HG03095 (cell line): ENCODE measurements around the gene GPR15LG.
A peak's percentile ranks its signal among the peaks of the same experiment; 100 is the strongest.
"Not testable (repeated sequence)": the region's sequence is repeated elsewhere in the genome, so short reads cannot be mapped to it uniquely, and the experiment has no call there.

ENCODE experiments used
- ATAC-seq: cut with Tn5 transposase; IDR thresholded peaks from one replicate; pipeline ENCODE4 v1.9.1; 2021; ENCODE audit warnings: moderate library complexity; ENCODE audit not compliant: unreplicated experiment

GPR15LG gene

GRCh38 chr10:84164442-84164841 is 9.2 kb upstream of the GPR15LG start:
- no peak for ATAC-seq

DNA sequence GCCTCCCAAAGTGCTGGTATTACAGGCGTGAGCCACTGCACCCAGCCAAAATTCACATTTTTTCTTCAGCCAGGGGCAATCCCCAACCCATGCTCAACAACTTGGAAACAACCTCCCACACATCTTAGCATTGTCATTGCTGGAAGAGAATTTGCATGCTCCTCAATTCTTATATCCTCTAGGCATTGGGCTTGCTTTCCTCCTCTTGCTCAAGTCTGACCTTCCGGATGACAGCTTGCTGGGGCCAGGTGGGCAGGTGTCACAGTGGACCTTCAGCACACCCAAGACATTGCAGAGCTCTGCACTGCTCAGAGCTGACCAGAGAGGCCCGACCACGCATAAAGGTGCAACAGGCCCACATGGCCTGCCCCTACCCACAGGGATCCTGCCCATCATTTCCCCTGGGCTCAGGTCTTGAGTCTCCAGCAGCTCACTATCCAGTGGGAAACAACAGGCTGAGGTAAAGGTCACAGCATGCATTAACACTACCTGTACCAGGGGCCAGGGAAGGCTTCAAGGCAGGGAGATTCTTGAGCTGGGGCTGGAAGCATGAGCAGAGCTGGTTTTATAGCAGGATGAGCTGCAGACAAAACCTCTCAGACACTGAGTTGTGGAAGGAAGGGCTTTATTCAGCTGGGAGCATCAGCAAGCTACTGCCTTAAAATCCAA is 6.8 kb upstream of the GPR15LG start:
- peak; percentile 60 for ATAC-seq

DNA sequence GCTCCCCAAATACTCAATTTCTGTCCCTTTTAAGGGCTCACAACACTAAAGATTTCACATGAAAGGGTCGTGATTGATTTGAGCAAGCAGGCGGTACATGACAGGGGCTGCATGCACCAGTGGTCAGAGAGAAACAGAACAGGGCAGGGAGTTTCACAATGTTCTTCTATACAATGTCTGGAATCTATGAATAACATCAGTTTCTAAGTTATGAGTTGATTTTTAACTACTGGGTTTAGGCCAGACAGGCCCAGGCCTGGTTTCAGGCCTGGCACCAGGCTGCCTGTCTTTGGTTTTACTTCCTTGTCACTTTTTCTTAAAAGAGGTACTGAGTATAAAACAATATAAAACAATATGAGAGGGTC is 6.3 kb upstream of the GPR15LG start:
- ATAC-seq, result not testable (repeated sequence)

- not testable (repeated sequence) for ATAC-seq
These were observed 5.2 kb upstream of the GPR15LG start for GRCh38 chr10:84168382-84168781.

DNA sequence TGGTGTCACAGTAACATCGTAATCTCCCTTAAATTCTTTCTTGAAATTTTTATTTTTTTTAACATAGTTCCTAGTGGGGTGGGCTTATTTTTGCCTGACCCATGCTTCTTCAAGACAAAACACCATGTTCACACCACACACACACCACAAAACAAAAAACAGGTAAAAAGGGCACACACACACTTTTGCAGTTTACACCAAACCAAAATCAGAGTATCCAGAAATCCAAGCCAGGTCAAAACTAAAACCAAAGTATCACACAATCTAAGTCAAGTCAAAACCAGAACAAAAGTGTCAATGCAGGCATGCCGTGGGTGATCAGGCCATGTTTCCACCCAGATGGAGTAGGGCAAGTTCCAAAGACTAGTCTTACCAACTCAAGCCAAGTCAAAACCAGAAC is 2.4 kb upstream of the GPR15LG start:
- ATAC-seq, result not testable (repeated sequence)

GRCh38 chr10:84171700-84172466 is 1.7 kb upstream of the GPR15LG start:
- peak; percentile 26 for ATAC-seq

DNA sequence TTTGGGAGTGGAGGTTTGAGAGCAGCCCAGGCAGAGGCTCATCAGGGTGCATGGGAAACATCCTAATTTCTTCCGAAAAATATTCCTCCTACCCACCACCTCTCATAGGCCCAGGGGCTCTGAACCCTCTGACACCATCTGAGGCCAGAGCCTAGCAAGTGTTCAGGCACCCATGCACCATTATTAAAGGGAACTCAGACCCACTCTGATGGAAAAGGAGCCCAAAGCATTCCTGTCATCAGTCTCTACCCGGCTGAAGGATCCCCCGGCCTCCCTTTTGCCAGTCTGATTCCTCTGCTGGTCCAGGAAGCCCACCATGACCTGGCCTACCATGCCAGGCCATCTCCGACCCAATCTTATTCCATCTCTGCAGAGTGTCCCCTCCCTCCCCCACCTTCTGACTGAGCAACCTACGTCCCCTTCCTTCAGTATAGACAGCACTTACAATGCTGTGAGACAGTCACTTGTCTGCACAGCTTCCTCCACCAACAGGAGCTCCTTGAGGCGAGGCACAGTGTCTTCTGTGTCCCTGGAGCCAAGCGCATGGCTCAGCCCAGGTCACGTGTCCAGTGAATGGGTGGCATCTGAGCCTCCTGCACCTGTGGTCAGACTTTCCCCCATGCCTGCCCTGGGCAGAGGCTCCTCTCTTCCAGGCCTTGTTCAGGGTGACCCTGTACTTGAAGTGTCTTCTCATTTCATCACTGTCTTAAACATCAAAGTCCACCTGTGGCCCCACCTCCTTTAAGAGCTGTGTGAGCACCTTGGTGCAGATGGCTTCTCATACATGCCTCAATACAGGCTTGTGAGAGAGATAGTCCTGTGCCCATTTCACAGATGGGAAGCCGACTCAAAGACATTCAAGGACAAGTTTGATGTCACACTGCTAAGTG is 889 bp upstream of the GPR15LG start:
- ATAC-seq, result peak; percentile 61

- no peak for ATAC-seq
These were observed 1.8 kb downstream of the GPR15LG start for GRCh38 chr10:84175436-84175835.

DNA sequence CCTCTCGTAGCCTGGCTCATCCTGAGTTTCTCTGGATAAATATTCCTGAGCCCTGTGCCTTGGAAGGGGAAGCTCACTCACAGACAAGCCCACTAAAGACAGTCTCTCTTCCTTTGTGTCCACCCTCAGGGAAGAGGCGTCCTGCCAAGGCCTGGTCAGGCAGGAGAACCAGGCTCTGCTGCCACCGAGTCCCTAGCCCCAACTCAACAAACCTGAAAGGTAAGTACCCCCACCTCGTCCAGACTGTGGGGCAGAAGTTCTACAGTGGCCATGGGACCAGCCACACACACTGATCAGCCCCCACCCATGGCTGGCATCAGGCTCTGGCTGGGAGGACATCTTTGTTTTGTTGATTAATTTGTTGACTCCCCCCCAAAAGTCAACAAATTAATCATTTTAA is 2.8 kb downstream of the GPR15LG start:
- no peak for ATAC-seq

DNA sequence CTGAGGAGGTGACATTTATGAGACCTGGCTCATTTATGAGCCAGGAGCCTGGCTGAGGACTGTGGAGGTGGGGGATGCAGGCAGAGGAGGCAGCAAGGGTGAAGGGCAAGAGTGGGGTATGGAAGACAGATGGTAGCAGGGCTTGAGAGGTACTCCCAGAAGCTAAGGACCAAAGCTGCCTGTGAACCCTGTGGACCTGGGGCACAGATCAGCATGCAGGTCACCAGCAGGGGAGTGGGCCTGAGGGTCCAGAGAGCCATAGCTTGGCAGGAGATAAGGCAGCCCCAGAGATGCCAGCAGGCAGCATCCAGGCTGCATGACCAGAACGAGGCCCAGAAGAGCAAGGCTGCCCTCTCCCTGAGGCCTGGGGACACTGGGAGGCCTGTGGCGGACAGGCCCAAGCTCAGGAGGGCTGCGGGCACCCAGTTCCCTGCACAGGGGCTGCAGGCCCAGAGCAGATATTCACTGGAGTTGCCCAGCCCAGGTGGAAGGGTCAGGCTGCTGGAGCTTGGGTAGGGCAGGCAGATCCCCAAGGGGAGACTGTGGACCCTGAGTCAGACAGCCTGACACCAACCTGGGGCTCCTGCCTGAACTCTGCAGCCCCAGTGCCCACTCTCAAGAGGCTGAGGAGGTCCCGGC is 3.4 kb downstream of the GPR15LG start:
- no peak for ATAC-seq

DNA sequence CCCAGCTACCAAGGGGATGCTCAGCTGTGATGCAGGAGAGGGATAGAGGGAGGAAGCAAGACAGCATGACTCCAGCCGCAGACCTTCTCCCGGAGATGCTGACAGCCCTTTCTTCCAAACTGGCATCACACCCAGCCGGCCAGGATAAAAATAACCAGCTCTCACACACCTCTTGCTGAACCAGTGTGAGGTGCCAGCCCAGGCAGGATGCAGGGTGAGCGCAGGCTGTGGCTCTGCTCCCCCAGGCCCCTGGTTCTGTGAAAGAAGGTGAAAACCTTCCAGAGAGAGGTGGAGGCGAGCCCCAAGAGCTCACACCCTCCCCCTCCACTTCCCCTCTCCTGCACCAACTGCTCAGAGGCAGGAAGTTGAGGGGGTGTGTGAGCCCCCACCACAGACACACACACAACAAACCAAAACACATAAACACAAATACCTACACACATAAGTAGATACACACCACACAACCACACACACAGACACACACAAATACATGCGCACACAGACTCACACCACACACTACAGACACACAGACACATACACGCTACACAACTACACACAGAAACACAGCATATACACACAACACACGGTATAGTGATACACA is 4.0 kb downstream of the GPR15LG start:
- peak; percentile 37 for ATAC-seq

DNA sequence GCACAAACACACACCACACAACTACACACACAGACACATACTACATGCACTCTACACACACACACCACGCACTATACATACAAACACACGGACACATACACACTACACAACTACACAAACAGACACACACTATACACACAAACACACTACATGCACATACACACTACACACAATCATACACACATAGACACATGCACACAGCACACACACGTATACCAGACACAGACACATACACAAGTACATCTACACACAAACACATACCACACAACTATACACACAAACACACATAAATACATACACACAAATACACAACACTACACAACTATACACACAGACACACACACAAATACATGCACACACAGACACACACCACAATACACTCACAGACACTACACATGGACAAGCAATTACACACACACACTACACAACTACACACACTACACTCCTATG is 4.6 kb downstream of the GPR15LG start:
- ATAC-seq, result no peak

GRCh38 chr10:84179059-84179710 is 5.6 kb downstream of the GPR15LG start:
- ATAC-seq, result peak; percentile 92

- not testable (repeated sequence) for ATAC-seq
These were observed 6.8 kb downstream of the GPR15LG start for GRCh38 chr10:84180386-84180785.

- no peak for ATAC-seq
These were observed 8.0 kb downstream of the GPR15LG start for GRCh38 chr10:84181631-84182030.

DNA sequence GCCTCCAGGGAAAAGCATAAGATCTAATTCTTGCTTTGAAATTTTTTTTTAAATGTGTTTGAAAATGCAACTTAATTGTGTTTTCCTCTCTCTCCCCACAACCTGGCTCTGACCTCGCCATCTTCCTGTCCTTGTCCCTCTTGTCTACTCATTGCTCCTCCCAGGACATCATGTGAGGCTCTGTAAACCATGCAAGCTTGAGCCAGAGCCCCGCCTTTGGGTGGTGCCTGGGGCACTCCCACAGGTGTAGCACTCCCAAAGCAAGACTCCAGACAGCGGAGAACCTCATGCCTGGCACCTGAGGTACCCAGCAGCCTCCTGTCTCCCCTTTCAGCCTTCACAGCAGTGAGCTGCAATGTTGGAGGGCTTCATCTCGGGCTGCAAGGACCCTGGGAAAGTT is 10.9 kb downstream of the GPR15LG start:
- no peak for ATAC-seq

GRCh38 chr10:84185526-84186175 is 12.1 kb downstream of the GPR15LG start:
- no peak for ATAC-seq

- ATAC-seq, result no peak
These were observed 15.2 kb downstream of the GPR15LG start for GRCh38 chr10:84188815-84189214.

DNA sequence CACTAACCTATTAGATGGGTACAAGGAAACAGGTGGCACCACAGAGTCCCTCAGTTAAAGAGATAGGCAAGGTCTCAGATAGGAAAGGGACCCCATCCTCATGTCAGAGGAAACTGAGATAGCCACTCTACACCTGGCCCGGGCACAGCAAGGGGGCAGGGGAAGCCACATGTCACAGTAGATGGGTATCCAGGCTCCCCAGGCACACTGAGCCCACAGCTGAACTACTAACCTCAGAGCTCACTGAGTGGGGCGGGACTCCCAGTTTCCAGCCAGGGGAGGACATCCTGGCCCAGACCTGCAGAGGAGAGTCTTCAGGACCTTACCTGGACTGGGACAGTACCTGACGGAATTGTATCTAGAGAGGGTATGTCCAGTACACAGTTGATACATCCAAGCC is 17.0 kb downstream of the GPR15LG start:
- no peak for ATAC-seq

DNA sequence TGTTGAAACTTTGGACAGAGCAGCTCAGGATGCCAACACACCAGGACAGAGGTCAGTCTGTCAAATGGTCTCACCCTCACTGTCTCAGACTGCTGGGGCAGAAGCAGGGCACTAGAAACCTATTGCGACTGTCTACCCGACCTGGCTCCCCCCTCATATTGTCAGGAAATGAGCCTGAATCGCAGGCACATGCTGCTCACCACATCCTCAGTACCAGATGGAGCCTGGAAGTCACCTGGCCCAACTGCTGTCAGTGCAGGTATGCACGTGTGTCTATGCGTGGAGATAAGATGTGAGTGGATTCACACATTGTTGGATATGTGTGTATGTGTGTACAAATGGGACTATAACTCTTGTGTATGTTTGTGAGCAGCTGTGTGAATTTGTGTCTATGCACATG is 17.5 kb downstream of the GPR15LG start:
- no peak for ATAC-seq
